Breast epithelium (tissue), 4 donors: ENCODE results near the gene INSYN2A. TPM values are rescaled to one million over a fixed set of nuclear protein-coding genes. Genes with fewer than 3 reads are reported as not detected.

Experiments
- DNase-seq, 2 donors: peaks; one replicate each; pipeline ENCODE4 v3.0.0-alpha.2; 2019; ENCODE audit warnings: low spot score in 2 of 2
- H3K27ac ChIP-seq, 2 donors: fragments of 200-600 bp; sonication (generic) in 1 of 2; one replicate each; pipeline ENCODE4 v1.5.1; 2016 to 2019; ENCODE audit warnings: mild to moderate bottlenecking in 1 of 2
- H3K27me3 ChIP-seq, 2 donors: fragments of 200-600 bp; sonication (generic) in 1 of 2; one replicate each; pipeline versions ENCODE4 v1.5.1 to v1.6.0; 2017 to 2019; ENCODE audit warnings: control low read depth in 1 of 2, mild to moderate bottlenecking in 1 of 2
- H3K36me3 ChIP-seq: fragments of 200-600 bp; one replicate; pipeline ENCODE4 v1.5.1; 2019
- H3K4me1 ChIP-seq, 2 donors: fragments of 200-600 bp; sonication (generic); one replicate each; pipeline ENCODE4 v1.5.1; 2016 to 2019; ENCODE audit warnings: control low read depth in 1 of 2
- H3K4me3 ChIP-seq, 3 donors: fragments of 200-600 bp; sonication (generic); 1 replicate in 2 of 3; 2 replicates in 1 of 3; pipeline ENCODE4 v1.5.1; 2016 to 2019; ENCODE audit warnings: mild to moderate bottlenecking in 3 of 3, moderate library complexity in 2 of 3
- H3K9me3 ChIP-seq, 2 donors: fragments of 200-600 bp; sonication (generic) in 1 of 2; one replicate each; pipeline ENCODE4 v1.5.1; 2016 to 2019; ENCODE audit warnings: control low read depth in 1 of 2
- POLR2A ChIP-seq: fragments of 450-650 bp; IDR thresholded peaks from one replicate; pipeline ENCODE4 v1.6.1; 2016; ENCODE audit warnings: antibody characterized with exemption, mild to moderate bottlenecking, moderate library complexity
- POLR2AphosphoS5 ChIP-seq, 3 donors: sonication (generic); formaldehyde crosslinking; IDR thresholded peaks; one replicate each; pipeline ENCODE4 v1.6.1; 2017; ENCODE audit warnings: antibody characterized with exemption in 3 of 3
- intact Hi-C: fragments of 100-400 bp; cut with DNase I; formaldehyde crosslinking; loops from one replicate; pipeline ENCODE4 v1.15.1; 2023; ENCODE audit warnings: low total_unique reads
- total RNA-seq, 3 donors: library from RNA; depleted of rRNA; stranded (reverse); fragments of >200 nt; gene quantifications; one replicate each; pipeline ENCODE4 v1.1.0, GENCODE V29; 2016
- TF ChIP-seq, protein P1 (sequence below), 3 donors: fragments of 450-650 bp; IDR thresholded peaks; one replicate each; pipeline ENCODE4 v1.5.1; 2016 to 2017; ENCODE audit warnings: antibody characterized with exemption in 3 of 3, mild to moderate bottlenecking in 3 of 3, moderate library complexity in 3 of 3

INSYN2A gene
- total RNA-seq, 3 donors from 2014 or later: 0.16 to 5.9 TPM; not detected in 1

DNA sequence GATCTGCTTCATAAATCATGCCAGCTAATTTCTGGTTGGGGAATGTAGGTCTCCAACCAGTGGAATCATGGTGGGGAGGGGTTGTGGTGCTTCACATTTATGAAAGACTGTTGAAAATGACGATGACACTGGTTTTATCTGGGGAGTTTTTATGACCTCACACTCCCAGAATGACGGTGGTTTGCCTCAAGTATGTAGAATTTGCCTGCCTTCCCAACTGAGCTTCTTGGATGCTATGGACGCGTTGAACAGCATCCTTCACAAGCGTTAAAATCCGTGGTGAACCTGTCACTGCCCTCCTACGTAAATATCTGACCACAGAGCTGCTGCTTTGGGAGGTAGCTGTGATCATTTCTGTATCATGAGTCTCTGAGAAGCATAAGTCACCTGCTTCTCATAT, 3.3 kb downstream of the INSYN2A start:
- no peak overlapping the region for H3K4me3 ChIP-seq
- H3K36me3 ChIP-seq: no peaks in the 10 kb centered on the region
- peaks cover 4 to 8% of the 10 kb centered on the region in 2 donors for H3K4me1 ChIP-seq
- no peak for DNase-seq
- intact Hi-C loops: no loop called here
- H3K27ac ChIP-seq: no peak overlapping the region
- no peaks in the 10 kb centered on the region for H3K9me3 ChIP-seq
- TF ChIP-seq, protein P1, sequence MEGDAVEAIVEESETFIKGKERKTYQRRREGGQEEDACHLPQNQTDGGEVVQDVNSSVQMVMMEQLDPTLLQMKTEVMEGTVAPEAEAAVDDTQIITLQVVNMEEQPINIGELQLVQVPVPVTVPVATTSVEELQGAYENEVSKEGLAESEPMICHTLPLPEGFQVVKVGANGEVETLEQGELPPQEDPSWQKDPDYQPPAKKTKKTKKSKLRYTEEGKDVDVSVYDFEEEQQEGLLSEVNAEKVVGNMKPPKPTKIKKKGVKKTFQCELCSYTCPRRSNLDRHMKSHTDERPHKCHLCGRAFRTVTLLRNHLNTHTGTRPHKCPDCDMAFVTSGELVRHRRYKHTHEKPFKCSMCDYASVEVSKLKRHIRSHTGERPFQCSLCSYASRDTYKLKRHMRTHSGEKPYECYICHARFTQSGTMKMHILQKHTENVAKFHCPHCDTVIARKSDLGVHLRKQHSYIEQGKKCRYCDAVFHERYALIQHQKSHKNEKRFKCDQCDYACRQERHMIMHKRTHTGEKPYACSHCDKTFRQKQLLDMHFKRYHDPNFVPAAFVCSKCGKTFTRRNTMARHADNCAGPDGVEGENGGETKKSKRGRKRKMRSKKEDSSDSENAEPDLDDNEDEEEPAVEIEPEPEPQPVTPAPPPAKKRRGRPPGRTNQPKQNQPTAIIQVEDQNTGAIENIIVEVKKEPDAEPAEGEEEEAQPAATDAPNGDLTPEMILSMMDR (IDR thresholded peaks at IDR 0.05): no peak
- TF ChIP-seq POLR2AphosphoS5 (IDR thresholded peaks at IDR 0.05) (no peak), POLR2A (no peak)
- H3K27me3 ChIP-seq: no peaks in the 10 kb centered on the region

DNA sequence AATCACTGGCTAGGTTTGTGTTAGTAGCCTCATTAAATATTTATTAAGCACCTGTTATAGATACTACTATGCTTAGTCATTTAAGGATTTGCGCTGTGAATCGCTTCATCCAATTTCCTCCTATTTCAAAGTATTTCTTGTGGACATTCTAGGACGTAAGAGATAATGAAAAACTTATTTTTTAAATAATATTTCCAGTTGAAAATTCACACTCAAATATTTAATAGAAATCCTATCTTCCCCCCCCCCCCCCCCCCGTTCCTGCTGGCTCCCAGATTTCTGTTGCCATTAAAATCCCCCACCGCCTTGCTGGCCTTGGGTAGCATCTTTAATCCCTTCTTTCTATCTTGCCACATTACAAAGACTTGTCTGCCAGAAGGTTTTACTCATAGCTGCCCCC, 6.0 kb downstream of the INSYN2A start:
- DNase-seq: no peak
- intact Hi-C loops: no loop called here
- TF ChIP-seq, protein P1 (IDR thresholded peaks at IDR 0.05): no peak
- TF ChIP-seq POLR2AphosphoS5 (IDR thresholded peaks at IDR 0.05): no peak
- no peak for TF ChIP-seq POLR2A

GRCh38 chr10:127189226-127189625, 7.2 kb downstream of the INSYN2A start:
- no peak overlapping the region for H3K27ac ChIP-seq
- H3K4me3 ChIP-seq: no peak overlapping the region
- no peak for DNase-seq
- no peaks in the 10 kb centered on the region for H3K36me3 ChIP-seq
- H3K27me3 ChIP-seq: no peaks in the 10 kb centered on the region
- TF ChIP-seq POLR2A: no peak
- no peak for TF ChIP-seq POLR2AphosphoS5 (IDR thresholded peaks at IDR 0.05)
- TF ChIP-seq, protein P1 (IDR thresholded peaks at IDR 0.05): no peak
- H3K9me3 ChIP-seq: no peaks in the 10 kb centered on the region
- intact Hi-C loops: no loop called here
- no peaks in the 10 kb centered on the region for H3K4me1 ChIP-seq

More for the DNA sequence above, 6.0 kb downstream of the INSYN2A start:
- Histone ChIP-seq H3K27me3 (no peaks in the 10 kb centered on the region), H3K9me3 (no peaks in the 10 kb centered on the region), H3K27ac (no peak overlapping the region), H3K36me3 (no peaks in the 10 kb centered on the region), H3K4me1 (peaks cover 4 to 8% of the 10 kb centered on the region in 2 donors), H3K4me3 (no peak overlapping the region)

GRCh38 chr10:127186813-127187212, 9.6 kb downstream of the INSYN2A start:
- DNase-seq: no peak
- intact Hi-C loops: no loop called here

DNA sequence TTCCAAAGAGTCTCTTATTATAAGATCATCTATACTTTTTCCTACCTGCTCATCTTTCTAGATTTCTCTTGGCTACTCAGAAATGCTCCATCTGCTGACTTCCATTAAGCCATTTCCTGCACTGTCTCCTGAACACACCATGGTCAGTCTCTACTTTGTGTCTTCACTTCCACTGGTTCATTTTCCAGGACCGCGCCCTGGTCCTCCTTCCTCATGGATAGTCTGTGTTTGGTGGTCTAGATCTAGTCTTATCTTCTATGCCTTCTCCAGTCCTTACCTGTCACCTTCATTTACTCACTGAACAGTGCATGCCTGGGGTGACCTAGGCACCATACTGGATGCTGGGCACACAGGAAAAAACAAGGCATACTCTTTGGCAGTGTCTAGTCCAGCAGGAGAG, 11.8 kb downstream of the INSYN2A start:
- H3K36me3 ChIP-seq: no peaks in the 10 kb centered on the region
- DNase-seq: no peak
- no peaks in the 10 kb centered on the region for H3K9me3 ChIP-seq
- TF ChIP-seq POLR2AphosphoS5 (IDR thresholded peaks at IDR 0.05) (no peak), POLR2A (no peak)
- TF ChIP-seq, protein P1 (IDR thresholded peaks at IDR 0.05): no peak
- H3K27ac ChIP-seq: no peak overlapping the region
- H3K27me3 ChIP-seq: no peaks in the 10 kb centered on the region
- H3K4me1 ChIP-seq: no peaks in the 10 kb centered on the region
- H3K4me3 ChIP-seq: no peak overlapping the region
- intact Hi-C loops: no loop called here

More at GRCh38 chr10:127186813-127187212, 9.6 kb downstream of the INSYN2A start:
- H3K36me3 ChIP-seq: no peaks in the 10 kb centered on the region
- TF ChIP-seq POLR2AphosphoS5 (IDR thresholded peaks at IDR 0.05) (no peak), POLR2A (no peak)
- TF ChIP-seq, protein P1 (IDR thresholded peaks at IDR 0.05): no peak
- H3K4me3 ChIP-seq: no peak overlapping the region
- no peak overlapping the region for H3K27ac ChIP-seq
- no peaks in the 10 kb centered on the region for H3K27me3 ChIP-seq
- no peaks in the 10 kb centered on the region for H3K9me3 ChIP-seq
- H3K4me1 ChIP-seq: no peaks in the 10 kb centered on the region
